Esophagus (tissue), 2 donors: ENCODE measurements around the gene MAFG. TPM values are rescaled to one million over a fixed set of nuclear protein-coding genes. Genes with fewer than 3 reads are reported as not detected.

Experiments
- H3K27ac ChIP-seq, 2 donors: one replicate each; pipeline ENCODE4 v1.5.1; 2013; ENCODE audit warnings: low read depth in 2 of 2, mild to moderate bottlenecking in 2 of 2, inconsistent platforms in 1 of 2, low read length in 1 of 2, moderate library complexity in 1 of 2
- H3K27me3 ChIP-seq, 2 donors: one replicate each; pipeline ENCODE4 v1.6.1; 2013; ENCODE audit warnings: low read length in 2 of 2, control low read depth in 1 of 2, mild to moderate bottlenecking in 1 of 2; ENCODE audit not compliant: insufficient read depth in 2 of 2, control insufficient read depth in 1 of 2
- H3K36me3 ChIP-seq, 2 donors: one replicate each; pipeline ENCODE4 v1.6.1; 2013; ENCODE audit warnings: low read length in 1 of 2; ENCODE audit not compliant: control insufficient read depth in 2 of 2, insufficient read depth in 2 of 2
- H3K4me1 ChIP-seq, 2 donors: one replicate each; pipeline ENCODE4 v1.6.1; 2013; ENCODE audit warnings: low read length in 1 of 2; ENCODE audit not compliant: control insufficient read depth in 2 of 2, insufficient read depth in 2 of 2
- H3K4me3 ChIP-seq, 2 donors: one replicate each; pipeline ENCODE4 v1.5.1; 2013; ENCODE audit warnings: low read length in 2 of 2, mild to moderate bottlenecking in 2 of 2, low read depth in 1 of 2, moderate library complexity in 1 of 2
- H3K9me3 ChIP-seq, 2 donors: one replicate each; pipeline ENCODE4 v1.6.1; 2013; ENCODE audit warnings: mild to moderate bottlenecking in 2 of 2, low read depth in 1 of 2, low read length in 1 of 2, moderate library complexity in 1 of 2; ENCODE audit not compliant: control insufficient read depth in 2 of 2, insufficient read depth in 1 of 2
- WGBS, 2 donors: extraction: QIAGEN DNeasy Blood & Tissue Kit; methylation state at CpG; one replicate each; pipeline ENCODE4 v1.1.7; 2013; 5-methylcytosine and 5-hydroxymethylcytosine counted together
- polyA plus RNA-seq, 2 donors: library from polyadenylated mRNA; stranded (reverse); fragments of 200-250 nt; gene quantifications; one replicate each; pipeline ENCODE4 v1.2.3, GENCODE V29; 2013
- donor health status: healthy with polysubstance abuse.
- donor health status: Bipolar disorder and iron deficiency.

Gene MAFG
- polyA plus RNA-seq, 2 donors: 10.3 to 11.9 TPM

DNA sequence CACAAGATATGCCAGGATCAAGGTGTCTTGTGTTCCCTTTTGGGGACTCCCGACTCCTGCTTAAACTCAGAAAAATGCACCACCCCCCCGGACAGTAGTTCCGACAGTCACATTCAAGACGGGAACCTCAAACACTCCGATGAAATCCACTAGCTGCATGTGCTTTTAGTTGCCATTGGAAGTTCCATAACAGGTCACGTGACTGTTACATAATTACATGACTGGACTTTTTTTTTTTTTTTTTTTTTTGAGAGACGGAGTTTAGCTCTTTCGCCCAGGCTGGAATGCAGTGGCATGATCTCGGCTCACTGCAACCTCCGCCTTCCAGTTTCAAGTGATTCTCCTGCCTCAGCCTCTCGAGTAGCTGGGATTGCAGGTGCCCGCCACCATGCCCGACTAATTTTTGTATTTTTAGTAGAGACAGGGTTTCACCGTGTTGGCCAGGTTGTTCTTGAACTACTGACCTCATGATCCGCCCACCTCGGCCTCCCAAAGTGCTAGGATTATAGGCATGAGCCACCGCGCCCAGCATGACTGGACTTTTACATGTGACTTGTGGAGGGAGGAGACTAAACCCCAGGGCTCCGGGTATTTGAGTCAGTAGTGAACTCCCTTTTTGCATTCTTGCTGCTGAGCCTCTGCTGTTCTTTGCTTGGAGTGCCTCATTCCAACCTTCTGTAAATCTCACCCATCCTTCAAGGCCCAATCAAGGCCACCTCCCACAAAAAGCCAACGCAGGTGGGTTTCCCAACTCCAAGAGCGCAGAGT, 11.1 kb downstream of the MAFG start:
- no peaks in the 10 kb centered on the region for H3K9me3 ChIP-seq
- H3K36me3 ChIP-seq: peaks cover 4 to 45% of the 10 kb centered on the region in 2 donors
- H3K27ac ChIP-seq: peak overlapping the region; percentile 90 to 94
- WGBS, 2 donors: 70% methylated on average over 21 of the region's 21 CpGs
- H3K4me1 ChIP-seq: peaks cover 8 to 27% of the 10 kb centered on the region in 2 donors
- H3K4me3 ChIP-seq: peak overlapping the region; percentile 82 to 83
- H3K27me3 ChIP-seq: no peaks in the 10 kb centered on the region

DNA sequence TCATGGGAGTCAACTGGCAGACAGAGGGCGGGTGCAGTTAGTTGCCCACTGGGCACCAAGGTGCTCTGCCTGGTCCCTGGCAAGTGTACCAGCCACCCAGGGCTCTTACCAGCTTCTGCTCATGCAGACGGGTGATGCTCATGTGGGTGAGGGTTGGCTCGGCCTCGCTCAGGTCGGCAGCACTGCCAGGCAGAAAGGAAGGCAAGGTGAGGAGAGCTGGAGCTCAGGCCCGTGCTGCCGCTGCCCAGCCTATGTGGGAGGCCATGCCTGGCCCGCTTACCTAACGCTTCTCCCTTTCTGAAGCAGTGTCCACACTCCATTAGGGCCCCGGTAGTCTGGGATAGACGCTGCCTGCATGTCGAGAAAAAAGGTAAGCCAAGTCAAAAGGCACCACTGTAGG, 12.2 kb downstream of the MAFG start:
- Histone ChIP-seq H3K4me1 (peaks cover 6 to 29% of the 10 kb centered on the region in 2 donors), H3K4me3 (no peak overlapping the region), H3K27ac (no peak overlapping the region), H3K36me3 (peaks cover under 1 to 42% of the 10 kb centered on the region in 2 donors), H3K27me3 (no peaks in the 10 kb centered on the region), H3K9me3 (no peaks in the 10 kb centered on the region)
- 85 to 91% methylated on average over 12 of the region's 12 CpGs for WGBS, 2 donors

DNA sequence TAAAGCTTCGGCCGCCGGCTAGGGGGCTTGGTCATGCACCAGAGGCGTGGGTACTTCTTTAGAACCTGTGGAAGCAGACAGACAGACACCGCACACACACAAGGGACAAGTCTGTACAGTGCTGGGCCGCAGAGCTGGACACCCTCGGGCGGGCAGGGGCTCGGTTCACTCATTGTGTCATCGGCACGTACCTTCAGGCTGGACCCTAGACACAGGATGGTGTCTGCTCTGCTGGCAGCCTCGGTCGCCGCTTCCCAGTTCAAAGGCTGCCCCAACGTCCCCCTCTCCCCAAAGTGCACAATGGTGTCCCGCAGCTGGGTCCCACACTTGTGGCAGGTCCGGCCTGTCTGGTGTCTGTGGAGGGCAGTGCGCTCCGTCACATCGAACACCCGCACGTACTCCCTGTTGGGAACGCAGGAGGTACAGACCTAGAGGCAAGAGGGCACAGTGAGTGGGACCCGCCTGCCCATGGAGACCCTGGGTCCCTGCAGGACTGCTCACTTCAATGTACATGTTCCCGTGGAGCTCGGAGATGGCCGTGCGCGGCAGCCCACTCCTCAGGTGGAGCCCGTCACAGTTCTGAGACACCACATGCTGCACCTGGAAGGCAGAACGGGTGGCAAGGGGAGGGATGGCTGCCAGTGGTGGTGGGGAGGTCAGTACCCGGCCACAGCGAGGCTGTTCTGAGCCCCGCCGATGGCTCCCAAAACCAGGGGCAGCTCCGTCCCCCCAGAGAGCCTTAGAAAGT, 13.3 kb downstream of the MAFG start:
- peak overlapping the region in 1 of 2 donors; percentile 38 for H3K27ac ChIP-seq
- peaks cover 0 to 42% of the 10 kb centered on the region in 2 donors for H3K36me3 ChIP-seq
- no peak overlapping the region for H3K4me3 ChIP-seq
- H3K27me3 ChIP-seq: no peaks in the 10 kb centered on the region
- peaks cover 9 to 27% of the 10 kb centered on the region in 2 donors for H3K4me1 ChIP-seq
- WGBS, 2 donors: 96 to 97% methylated on average over 36 of the region's 36 CpGs
- H3K9me3 ChIP-seq: no peaks in the 10 kb centered on the region

DNA sequence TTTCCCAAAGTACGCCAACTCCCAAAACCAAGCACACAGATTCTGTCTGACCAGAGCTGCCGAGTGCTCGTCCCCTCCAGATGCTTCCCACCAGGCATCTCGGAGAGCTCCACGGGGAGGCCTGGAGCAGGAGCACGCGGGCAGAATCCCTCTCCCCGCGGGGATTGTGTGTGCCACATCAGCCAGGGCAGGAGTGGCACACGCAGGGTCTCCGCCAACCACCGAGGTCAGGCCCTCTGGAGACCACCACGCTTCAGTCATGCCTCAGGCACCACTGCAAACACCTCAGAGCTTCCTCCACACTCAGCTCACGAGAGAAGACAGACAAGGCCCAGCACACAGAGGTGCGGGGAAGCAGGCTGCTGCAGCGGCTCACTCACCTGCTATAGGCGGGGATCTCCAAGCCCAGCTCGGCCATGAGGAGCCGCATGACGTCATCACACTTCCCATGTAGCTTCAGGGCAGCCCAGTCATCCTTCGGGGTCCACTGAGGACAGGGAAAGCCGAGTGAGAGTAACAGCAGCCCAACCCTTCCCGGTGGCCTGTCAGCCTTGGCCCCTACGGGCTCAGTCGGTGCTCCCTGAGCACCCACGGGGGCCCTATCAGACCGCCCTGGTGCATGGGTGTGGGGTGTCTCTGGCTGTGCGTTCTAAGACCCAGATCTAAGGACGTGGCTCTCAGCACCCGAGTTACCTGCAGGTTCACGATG, 14.0 kb downstream of the MAFG start:
- H3K4me3 ChIP-seq: no peak overlapping the region
- H3K27ac ChIP-seq: peak overlapping the region; percentile 21 to 38
- H3K27me3 ChIP-seq: no peaks in the 10 kb centered on the region
- WGBS, 2 donors: 92 to 96% methylated on average over 31 of the region's 31 CpGs
- H3K36me3 ChIP-seq: peaks cover 0 to 47% of the 10 kb centered on the region in 2 donors
- H3K4me1 ChIP-seq: peaks cover 9 to 24% of the 10 kb centered on the region in 2 donors
- no peaks in the 10 kb centered on the region for H3K9me3 ChIP-seq

DNA sequence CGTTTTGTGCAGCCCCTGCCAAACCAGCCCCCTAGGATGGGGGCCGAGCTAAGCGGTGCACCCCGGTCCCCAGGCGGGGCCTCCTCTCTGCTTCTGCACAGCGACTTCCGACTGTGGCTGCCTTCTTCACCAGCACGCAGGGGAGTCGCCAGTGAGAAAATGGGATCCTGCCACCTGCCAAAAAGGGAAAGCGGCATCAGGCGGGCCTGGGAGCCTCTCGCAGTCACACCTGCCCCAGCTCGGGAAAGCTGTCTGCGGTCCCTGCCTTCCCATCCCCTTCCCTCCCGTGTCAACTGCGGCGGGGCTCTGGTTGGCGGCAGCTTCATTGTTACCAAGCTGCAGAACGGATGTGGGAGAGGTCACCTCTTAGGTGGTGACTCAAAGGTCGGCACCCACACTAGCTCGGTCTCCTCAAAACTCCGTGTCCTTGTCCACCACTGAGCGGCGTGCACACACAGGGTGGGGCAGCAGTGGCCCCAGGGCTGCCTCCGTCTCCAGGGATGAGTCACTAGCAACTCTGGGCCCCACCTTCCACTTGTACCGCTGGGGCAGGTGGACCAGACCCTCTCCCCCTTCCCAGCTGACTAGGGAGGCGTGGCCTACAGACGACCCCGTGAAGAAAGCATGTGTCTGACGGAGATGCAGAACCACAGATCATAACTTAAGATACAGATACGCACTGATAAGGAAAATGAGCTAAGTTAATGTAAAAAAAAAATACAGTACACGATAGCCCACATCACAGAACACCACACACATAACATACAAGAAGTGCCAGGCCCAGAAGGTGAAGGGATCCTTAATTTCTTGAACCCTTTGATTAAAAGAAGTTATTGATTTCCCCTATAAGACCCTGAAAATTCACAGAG, 14.9 kb downstream of the MAFG start:
- no peaks in the 10 kb centered on the region for H3K27me3 ChIP-seq
- WGBS, 2 donors: 78 to 83% methylated on average over 32 of the region's 32 CpGs
- peaks cover 0 to 56% of the 10 kb centered on the region in 2 donors for H3K36me3 ChIP-seq

DNA sequence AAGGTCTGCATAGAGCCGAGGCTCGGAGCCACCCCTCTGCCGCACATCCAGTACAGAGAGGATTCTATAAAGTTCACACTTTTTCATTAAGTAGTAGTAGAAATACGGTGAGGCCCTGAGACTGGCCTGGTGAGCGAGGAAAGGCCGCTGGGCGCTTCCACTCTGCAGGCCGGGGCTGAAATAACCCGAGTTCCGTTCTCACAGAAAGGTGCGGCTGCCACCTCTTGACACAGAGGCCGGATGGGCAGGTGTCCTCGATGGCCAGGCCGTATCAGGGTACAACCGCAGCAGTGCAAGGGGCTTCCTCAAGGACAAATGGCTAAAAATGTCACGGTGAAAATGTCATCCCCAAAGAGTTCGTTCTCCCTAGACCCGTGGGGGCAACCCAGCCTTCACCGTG, 15.6 kb downstream of the MAFG start:
- 78 to 82% methylated on average over 19 of the region's 19 CpGs for WGBS, 2 donors
- H3K27me3 ChIP-seq: no peaks in the 10 kb centered on the region
- peaks cover 9 to 24% of the 10 kb centered on the region in 2 donors for H3K4me1 ChIP-seq
- peak overlapping the region; percentile 60 to 84 for H3K27ac ChIP-seq
- peaks cover 3 to 62% of the 10 kb centered on the region in 2 donors for H3K36me3 ChIP-seq
- no peaks in the 10 kb centered on the region for H3K9me3 ChIP-seq
- H3K4me3 ChIP-seq: no peak overlapping the region

More for the DNA sequence above, 14.9 kb downstream of the MAFG start:
- Histone ChIP-seq H3K4me3 (no peak overlapping the region), H3K27ac (peak overlapping the region; percentile 60 to 84), H3K9me3 (no peaks in the 10 kb centered on the region), H3K4me1 (peaks cover 9 to 24% of the 10 kb centered on the region in 2 donors)

DNA sequence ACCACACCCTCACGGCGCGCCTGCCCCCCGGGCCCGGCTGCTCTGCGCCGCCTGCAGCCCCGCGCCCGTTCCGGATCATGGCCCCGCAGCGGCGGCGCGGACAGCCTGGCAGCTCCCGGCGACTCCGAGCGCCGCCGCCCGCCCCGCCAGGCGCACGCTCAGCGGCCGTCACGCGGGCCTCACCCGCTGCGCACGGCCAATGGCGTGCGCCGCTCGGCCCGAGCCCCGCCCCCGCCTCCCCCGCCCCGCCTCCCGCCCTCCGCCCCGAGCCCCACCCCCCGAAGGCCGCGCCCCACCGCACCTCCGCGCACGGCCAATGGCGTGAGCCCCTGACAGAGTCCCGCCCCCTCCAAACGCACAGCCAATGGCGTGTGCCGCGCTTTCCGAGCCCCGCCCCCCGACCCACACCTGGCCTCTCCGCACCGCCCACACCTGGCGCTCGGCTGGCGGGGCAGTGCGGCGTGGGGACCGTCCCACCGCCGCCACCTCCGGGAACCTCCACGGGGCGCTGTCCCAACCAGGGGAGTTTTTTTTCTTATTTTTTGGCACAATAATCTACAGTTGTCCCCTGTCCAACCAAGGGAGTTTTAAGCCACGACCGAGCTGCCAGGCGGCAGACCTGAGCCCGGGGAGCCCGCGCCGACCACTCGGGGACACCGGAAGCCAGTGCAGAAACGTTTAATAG, 16.1 kb downstream of the MAFG start, which contains the start of gene PCYT2:
PCYT2 (minus strand) TSS at position 123 of the 685 bp plus-strand sequence; CDS start at position 79, 44 bp downstream.
- Histone ChIP-seq H3K9me3 (no peaks in the 10 kb centered on the region), H3K4me3 (peak within 1 kb of the TSS; percentile 70 to 72), H3K27ac (peak within 1 kb of the TSS; percentile 65 to 84), H3K27me3 (no peaks in the 10 kb centered on the region), H3K36me3 (peaks cover 3 to 67% of the 10 kb centered on the region in 2 donors), H3K4me1 (peaks cover 9 to 21% of the 10 kb centered on the region in 2 donors)
- WGBS, 2 donors: 4 to 8% methylated on average over 48 to 84 of the region's 84 CpGs

DNA sequence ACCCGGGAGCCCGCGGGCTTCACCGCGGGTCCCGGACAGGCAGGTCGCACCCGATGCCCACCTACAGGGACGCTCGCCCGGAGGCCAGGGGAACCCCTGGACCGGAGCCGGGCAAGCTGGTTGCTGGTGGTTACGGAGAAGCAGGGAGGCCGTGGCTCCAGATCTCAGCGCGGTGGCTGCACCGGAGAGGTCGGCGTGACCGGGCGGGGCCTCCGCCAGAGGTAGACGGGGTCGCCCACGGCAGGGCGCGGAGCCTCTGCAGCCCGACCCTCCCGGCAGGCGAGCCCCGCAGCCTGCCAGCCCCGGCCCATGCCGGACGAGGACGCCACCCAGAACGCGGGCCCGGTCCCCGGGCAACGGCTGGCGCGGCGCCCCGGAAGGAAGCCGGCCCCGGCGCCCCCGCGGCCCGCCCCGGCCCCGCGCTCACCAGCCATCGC, 16.7 kb downstream of the MAFG start:
- Histone ChIP-seq H3K36me3 (peaks cover 3 to 69% of the 10 kb centered on the region in 2 donors), H3K4me1 (peaks cover 8 to 21% of the 10 kb centered on the region in 2 donors), H3K9me3 (no peaks in the 10 kb centered on the region), H3K27ac (peak overlapping the region; percentile 51 to 65), H3K4me3 (peak overlapping the region; percentile 70 to 72), H3K27me3 (no peaks in the 10 kb centered on the region)
- 1% methylated on average over 47 to 55 of the region's 55 CpGs for WGBS, 2 donors
